HG02973 (cell line): ENCODE measurements around the gene TACC2.
"Not testable (repeated sequence)": the region's sequence is repeated elsewhere in the genome, so short reads cannot be mapped to it uniquely, and the experiment has no call there.

ENCODE experiments used
- ATAC-seq: cut with Tn5 transposase; IDR thresholded peaks from one replicate; pipeline ENCODE4 v1.9.1; 2021; ENCODE audit warnings: moderate library complexity; ENCODE audit not compliant: unreplicated experiment

Gene TACC2

GRCh38 chr10:122021828-122022227 lies 32.9 kb downstream of the TACC2 start:
- no peak for ATAC-seq

GRCh38 chr10:122022276-122022675 lies 33.3 kb downstream of the TACC2 start:
- no peak for ATAC-seq

- not testable (repeated sequence) for ATAC-seq
Observed at GRCh38 chr10:122023257-122023656, 34.3 kb downstream of the TACC2 start.

- no peak for ATAC-seq
Observed at GRCh38 chr10:122029499-122030199, 40.7 kb downstream of the TACC2 start.

GRCh38 chr10:122030200-122030552 lies 41.2 kb downstream of the TACC2 start:
- ATAC-seq: no peak

DNA sequence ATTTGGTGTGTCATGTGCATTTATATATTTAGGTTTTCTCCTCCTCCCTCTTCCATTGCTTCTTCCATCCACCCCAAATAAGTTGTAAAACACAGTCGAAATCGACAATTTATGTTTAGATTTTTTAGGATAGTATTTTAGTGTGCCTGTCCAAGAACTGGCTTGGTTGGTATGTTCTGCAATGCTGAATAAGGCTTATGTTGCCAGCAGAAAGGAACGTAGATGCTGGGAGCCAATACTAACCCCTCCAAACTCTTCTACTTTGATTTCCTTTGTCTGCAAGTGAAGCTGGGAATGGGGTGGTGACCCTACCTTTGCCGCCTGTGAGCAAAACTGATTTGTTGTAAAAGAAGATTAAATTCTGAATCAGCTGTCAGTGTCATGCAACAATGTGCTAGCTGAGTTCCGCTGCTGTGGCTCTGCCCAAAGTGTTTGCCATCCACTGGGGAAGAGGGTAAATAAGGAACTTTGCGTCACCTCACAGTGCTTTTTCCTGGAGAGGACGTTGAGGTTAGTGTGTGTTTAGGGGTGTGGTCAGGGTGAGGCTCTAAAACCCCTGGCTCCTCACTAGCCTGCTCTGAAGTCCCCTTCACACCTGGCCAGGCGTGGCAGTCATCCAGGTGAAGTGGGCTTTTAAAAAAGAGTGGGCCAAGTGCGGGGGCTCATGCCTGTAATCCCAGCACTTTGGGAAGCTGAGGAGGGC lies 44.4 kb downstream of the TACC2 start:
- no peak for ATAC-seq

DNA sequence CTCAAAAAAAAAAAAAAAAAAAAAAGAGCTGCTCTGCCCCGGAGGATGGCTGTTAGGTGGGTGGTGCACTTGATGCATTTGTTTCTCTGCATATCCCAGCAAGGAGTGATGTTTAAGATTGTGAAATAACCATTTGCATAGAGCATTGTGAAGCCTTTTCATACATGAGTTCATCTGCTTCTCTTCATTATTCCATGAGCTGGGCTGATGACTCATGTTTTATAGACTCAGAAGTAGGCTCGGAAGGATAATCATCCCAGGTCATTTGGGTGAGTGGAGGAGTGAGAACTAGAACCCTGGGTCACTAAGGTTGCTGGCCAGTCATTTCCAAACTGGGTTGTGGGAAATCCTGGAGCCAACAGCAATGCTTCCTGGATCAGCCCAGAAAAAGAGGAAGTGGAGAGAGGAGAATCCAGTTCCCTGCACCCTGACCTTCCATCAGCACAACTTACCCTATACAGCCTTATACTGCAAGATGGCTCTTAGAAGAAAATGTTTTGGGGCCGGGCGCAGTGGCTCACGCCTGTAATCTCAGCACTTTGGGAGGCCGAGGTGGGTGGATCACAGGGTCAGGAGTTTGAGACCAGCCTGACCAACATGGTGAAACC lies 45.3 kb downstream of the TACC2 start:
- ATAC-seq: no peak

- ATAC-seq: no peak
Observed at GRCh38 chr10:122040786-122041185, 51.8 kb downstream of the TACC2 start.

DNA sequence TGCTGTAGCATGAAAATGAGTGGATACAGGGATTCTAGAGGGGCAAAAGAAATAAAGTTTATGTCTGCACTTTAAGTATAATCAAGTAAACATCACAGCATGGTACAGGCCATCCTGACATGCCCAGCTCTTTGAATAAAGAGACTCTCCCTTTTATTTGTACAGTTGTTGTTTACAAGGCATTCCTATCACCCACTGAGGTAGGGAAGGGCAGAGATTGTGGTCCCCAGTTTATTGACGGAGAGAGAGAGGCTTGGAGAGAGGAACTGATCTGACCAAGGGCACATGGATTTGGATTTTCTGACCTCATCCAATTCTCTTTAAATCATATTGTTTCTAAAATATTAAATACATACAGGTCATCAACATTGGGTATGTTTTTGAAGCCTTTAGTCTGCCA lies 53.9 kb downstream of the TACC2 start:
- no peak for ATAC-seq

DNA sequence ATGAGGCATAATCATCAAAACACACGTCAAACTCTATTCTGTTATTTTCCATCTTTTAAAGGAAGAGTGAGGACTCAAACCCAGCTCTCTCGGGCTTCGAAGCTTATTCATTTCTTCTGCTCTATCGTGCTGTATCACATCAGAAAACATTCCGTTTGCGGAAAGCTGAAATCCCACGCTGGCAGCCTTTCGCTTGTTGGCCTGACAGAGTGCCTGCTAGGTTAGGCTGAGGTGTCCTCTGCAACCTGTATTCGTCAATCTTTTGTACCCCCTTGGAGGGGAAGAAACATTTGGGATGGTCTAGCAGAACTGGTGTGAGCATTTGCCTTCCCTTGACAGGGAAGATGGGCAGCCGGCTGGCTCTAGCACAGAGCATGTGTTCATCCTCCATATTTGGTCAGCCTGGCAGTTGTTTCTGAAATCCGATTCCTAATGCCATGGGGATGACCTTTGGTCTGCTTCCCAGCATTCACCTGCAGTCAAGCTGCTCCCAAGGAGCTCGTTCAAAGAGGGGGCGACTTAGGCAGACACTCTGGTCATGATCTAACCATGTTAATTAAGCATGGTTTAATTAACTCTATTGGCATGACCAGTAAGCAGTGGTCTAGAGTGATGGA lies 55.2 kb downstream of the TACC2 start:
- ATAC-seq: no peak

GRCh38 chr10:122044713-122045112 lies 55.8 kb downstream of the TACC2 start:
- ATAC-seq: no peak

GRCh38 chr10:122045212-122045611 lies 56.2 kb downstream of the TACC2 start:
- no peak for ATAC-seq

DNA sequence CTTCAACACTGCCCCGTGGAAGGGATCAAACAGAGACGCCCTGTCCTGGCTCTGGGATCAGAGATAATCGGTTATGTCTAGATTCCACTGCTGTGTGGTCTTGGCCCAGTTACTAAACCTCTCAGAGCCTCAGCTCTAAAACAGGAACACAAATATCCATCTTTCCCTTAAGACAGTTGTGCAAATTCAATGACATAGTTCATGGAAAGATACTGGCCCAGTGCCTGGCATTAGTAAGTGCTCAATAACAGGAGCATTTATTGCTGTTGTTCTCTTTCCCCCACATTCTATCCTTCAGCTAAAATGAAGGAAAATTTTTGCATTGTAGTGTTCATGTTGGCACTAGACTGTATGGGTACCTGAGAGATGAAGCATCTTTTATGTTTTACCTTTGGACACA lies 58.6 kb downstream of the TACC2 start:
- no peak for ATAC-seq

- no peak for ATAC-seq
Observed at GRCh38 chr10:122049076-122049475, 60.1 kb downstream of the TACC2 start.

- ATAC-seq: no peak
Observed at GRCh38 chr10:122050311-122050710, 61.3 kb downstream of the TACC2 start.

GRCh38 chr10:122050811-122051210 lies 61.8 kb downstream of the TACC2 start:
- no peak for ATAC-seq

- no peak for ATAC-seq
Observed at GRCh38 chr10:122051609-122052385, 62.8 kb downstream of the TACC2 start.

- no peak for ATAC-seq
Observed at GRCh38 chr10:122052701-122053100, 63.7 kb downstream of the TACC2 start.

GRCh38 chr10:122053314-122053713 lies 64.4 kb downstream of the TACC2 start:
- no peak for ATAC-seq

- ATAC-seq: no peak
Observed at GRCh38 chr10:122054048-122055025, 65.4 kb downstream of the TACC2 start.
